Right forelimb (tissue), 1 donor: ENCODE data around the gene PLEKHM2.
"Not testable (repeated sequence)": the region's sequence is repeated elsewhere in the genome, so short reads cannot be mapped to it uniquely, and the experiment has no call there.

Experiments used
- DNase-seq: peaks from one replicate; pipeline ENCODE4 v3.0.0-alpha.2; 2018

Gene PLEKHM2

DNA sequence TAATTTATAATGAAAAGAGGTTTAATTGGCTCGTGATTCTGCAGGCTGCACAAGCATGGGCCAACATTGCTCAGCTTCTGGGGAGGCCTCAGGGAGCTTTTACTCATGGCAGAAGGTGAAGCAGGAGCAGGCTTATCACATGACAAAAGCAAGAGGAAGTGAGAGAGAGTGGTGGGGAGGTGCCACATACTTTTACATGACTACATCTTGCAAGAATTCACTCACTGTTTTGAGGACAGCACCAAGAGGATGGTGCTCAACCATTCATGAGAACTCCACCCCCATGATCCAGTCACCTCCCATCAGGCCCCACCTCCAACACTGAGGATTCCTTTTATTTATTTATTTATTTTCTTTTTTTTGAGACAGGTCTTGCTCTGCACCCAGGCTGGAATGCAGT is 5.5 kb upstream of the PLEKHM2 start:
- no peak for DNase-seq

DNA sequence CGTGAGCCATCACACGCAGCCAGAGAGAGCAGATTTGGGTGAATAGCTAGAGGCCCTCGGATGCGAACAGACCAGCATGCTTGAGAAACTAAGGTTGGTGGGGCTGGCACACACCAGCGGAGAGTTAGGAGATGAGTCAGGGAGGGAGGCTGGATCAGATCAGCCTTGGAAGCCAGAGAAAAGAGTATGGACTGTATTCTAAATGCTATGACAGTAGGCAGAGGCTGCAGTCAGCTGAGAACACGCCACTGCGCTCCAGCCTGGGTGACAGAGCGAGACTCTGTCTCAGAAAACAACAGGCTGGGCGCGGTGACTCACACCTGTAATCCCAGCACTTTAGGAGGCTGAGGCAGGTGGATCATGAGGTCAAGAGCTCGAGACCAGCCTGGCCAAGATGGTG is 4.0 kb upstream of the PLEKHM2 start:
- DNase-seq = no peak

DNA sequence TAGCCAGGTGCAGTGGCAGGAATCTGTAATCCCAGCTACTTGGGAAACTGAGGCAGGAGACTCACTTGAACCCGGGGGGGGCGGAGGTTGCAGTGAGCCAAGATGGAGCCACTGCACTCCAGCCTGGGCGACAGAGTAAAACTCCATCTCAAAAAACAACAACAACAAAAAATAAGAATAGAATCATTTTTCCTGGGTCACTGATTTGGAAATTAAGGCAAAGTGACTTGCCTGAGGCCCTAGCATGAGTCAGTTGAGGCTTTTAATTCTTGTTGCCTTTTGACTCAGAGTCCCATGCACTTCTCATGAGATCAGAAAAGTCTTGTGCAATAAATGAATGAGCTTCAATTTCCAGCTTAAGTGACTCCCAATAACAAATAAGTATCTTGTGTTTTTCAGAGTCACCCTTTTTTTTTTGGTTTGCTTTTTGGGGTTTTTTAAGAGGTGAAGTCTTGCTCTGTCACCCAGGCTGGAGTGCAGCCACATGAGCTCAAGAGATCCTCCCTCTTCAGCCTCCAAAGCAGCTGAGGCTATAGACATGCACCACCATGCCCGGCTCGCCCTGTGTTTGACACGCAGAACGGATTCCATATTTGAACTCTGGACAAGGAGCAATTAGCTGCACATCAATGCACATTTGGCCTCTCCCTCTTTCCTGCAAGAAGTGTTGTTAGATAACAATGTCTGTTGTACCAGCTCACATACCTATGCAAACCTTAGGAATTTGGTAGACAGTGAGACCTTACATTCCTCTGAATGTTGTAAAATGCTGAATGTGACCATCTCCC is 3.4 kb upstream of the PLEKHM2 start:
- no peak for DNase-seq

DNA sequence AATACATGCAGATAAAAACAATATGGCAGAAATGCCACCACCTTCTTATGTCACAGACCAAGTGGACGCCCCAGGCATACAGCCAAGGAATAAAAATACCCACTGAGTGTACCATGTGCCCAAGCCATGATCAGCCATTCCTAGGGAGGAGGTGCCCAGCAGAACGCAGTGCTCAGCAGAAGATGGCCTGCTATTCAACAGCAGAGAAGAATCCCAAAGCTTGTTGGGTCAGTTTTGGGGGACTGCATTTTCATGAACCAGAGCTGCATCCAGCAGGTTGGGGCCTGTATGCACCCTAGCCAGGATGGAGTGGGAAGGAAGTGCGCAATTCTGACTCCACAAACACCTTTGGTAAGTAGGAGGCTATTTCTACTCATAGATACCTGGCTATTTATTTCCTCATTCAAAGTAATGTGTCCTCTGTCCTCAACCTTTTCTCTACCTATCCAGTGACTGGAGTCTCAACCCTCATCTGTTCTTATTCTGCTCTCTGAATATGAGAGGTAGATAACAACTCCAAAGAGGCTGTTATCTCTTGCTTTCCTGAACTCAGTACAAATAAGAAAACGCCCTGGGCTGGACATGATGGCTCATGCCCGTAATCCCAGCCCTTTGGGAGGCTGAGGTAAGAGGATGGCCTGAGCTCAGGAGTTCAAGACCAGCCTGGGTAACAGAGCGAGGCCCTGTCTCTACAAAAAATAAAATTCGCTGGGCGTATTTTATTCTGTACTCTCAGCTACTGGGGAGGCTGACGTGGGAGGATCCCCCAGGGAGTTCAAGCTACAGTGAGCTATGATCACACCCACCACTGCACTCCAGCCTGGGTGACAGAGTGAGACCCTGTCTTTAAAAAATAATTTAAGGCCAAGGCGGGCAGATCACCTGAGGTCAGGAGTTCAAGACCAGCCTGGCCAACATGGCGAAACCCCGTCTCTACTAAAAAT is 2.5 kb upstream of the PLEKHM2 start:
- DNase-seq = no peak

DNA sequence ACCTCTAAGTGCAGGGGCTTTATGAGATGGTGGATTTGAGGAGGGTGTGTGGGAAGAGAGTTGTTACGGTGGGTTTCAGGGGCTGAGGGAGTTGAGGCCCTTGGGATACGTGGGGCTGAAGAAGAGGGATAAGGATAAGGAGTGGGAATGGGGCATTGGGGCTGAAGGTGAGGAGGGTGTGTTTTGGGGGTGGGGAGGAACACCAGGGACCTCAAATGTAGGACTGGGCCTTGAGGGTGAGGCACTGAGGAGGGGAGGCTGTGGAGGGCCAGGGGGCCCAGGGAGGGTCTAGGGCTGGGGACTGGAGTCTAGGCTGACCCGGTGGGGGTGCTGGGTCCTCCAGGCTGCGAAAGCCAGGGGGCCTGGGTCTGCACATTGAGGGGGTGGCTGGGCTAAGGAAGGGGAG is 1.2 kb upstream of the PLEKHM2 start:
- no peak for DNase-seq

DNA sequence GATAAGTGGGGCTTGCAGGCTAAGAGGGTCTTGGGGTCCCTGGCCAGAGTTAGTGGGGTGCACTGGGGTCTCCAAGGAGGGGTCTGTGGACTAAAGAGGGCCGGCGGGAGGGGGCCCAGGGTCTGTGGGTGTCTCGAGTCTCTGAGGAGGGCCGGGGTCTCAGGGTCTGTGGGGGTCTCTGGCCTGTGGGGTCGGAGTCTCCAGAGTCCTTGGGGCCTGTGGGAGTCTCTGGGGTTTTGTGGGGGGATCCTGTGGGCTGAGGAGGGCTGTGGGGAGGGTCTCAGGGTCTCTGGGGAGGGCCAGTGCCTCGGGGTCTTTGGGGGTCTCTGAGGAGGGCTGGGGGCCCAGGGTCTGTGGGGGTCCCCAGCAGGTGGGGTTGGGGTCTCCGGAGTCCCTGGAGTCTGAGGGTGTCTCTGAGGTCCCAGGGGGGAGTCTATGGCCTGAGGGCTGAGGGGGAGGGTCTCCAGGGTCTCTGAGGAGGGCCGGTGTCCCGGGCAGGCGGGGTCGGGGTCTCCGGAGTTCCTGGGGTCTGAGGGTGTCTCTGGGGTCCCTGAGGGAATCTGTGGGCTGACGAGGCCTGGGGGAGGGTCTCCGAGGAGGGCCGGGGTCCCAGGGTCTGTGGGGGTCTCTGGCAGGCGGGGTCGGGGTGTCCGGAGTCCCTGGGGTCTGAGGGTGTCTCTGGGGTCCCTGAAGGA is 628 bp upstream of the PLEKHM2 start:
- DNase-seq = no peak

DNA sequence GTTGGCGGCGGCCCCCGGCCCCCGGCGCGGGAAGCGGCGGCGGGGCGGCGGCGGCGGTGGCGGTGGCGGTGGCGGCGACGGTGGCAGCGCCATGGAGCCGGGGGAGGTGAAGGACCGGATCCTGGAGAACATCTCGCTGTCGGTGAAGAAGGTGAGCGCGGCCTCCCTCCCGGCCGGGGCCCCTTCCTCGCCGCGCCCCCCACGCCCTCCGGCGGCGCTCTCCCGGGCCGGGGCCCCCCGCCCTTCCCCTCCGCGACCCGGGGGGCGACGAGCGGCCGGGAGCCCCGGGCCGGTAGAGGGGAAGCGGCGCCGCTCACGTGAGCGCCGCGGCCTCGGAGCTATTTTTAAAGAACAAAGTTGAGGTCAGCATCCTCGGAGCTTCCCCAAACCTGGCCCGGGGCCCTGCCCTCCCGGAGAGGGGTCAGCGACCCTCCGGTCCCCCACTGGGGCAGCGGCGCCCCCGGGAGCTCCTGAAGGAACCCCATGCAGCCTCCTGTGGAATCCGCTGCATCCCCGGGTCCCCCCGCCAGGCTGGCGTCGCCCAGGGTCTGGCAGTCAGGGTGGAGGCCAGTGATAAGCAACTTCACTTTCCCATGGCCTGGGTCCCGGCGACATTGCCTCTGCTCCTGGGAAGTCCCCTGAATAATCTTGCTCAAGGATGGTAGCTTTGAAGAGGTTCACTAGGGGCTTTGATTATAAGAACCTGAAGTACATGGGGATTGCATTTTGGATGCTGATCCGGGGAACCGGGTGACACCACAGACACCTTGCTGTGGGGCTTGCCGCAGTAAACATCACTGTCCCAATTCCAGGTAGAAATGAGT is 560 bp downstream of the PLEKHM2 start:
- peak; percentile 64 for DNase-seq

DNA sequence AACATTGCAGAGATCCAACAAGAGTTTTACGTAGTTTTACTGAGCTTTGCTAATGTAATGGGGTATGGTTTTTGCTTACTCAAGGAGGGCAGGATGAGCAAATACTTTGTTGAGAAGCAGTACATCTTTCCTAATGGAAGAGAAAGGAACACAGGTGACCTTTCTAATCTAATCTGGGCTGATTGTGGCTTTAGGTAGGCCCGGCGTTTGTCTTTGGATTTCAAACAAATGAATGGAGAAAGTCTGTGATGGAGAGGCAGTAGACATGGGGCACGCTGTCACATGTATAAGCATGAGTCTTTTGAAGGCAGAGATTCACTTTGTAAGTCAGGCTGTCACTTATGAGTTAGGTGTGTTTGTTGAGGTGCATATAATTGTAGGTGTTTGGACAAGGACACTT is 1.7 kb downstream of the PLEKHM2 start:
- DNase-seq = no peak

DNA sequence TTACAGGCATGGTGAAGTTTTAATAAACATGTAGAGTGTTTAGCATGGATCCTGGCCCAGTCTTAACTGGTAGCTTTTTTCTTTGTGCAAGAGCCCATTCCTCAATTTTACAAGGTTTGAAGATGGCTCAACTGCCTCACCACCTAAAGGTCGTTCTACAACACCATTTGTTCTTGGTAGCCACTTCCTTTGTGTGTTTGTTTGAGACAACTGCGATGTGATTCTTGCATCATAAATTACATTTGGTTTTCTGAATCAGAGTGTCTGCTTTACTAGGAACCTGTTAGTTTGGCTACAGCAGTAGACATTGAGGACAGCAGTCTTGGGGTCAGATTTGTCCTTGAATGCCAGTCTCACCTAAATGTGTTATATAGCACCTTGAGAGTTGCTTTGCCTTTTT is 3.3 kb downstream of the PLEKHM2 start:
- no peak for DNase-seq

DNA sequence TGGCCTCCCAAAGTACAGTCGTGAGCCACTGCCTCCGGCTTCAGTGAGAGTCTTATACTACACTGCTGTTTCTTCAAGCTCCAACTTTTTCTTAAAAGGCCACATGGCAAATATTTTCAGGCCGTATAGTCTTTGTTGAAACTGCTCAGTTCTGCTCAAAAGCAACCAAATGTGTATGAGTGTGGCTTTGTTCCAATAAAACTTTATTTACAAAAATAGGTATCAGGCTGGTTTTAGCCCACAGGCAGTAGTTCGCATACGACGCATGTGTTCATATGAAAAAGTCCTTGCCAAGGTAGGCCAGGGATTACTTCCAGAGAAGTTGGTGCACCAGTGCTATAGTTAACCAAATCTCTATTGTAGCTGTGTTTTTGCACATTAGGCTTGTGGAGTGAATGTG is 6.2 kb downstream of the PLEKHM2 start:
- no peak for DNase-seq

DNA sequence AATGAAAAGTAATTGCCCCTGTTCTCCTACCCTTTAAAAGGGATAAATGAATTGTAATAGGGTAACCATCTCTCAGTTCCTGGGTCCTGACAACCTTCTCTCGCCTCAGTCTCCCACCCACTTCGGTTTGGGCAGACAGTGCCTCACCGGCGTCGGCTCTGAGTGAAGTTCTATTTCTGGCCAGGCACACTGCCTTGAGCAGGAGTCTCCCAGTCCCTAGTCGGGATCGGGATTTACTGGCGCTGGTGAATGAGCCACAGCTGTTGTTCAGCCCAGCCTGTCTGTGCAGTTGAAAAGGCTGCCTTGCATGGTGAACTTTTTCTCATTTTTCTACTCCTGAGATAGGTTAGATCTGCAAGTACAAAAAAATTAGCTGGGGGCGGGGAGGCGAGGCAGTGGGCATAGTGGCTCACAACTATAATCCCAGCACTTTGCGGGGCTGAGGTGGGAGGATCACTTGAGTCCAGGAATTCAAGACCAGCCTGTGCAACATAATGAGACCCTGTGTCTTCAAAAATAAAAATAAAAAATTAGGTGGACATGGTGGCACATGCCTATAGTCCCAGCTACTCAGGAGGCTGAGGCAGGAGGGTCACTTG is 7.4 kb downstream of the PLEKHM2 start:
- peak; percentile 63 for DNase-seq

DNA sequence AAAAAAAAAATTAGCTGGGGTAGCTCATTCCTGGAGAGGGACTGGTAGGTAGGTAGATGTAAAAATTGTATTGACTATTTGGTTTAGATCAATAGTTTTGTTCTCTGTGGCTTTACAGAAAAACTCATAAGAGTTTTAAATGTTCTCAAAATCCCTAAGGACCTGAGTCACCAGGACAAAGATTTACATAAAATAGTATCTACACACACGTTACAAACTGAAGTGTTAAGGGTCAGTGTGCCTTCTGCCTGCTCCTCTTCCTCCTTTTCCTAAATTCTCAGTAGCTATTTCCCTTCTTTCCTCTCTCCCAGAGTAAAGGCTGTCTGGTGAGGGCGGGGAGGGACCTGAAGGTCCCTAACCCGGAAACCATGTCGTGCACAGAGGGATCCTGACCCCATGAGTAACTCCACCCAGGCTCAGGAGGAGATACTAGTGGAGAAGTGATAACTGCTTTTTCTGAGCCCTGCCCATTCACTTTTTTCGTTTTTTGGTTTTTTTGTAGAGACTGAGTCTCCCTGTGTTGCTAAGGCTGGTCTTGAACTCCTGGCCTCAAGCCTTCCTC is 8.1 kb downstream of the PLEKHM2 start:
- DNase-seq = no peak

DNA sequence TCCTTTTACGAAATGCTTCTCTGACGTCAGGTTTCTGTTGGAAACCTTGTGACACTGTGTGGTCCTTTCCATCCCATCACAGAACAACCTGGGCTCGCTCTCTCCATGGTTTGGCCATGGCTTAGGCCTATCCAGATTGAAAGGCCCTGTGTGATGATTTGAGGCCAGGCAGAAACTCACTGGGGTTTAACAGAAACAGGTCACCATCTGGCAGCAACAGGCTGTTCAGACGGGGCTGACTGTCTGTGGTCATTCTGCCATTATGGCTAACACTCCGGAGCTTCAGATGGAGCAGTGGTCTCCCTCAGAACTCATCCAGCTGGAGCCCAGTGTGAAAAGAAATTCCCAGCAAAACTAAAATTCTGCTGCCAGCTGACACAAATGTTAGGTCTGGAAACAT is 9.3 kb downstream of the PLEKHM2 start:
- DNase-seq = no peak

DNA sequence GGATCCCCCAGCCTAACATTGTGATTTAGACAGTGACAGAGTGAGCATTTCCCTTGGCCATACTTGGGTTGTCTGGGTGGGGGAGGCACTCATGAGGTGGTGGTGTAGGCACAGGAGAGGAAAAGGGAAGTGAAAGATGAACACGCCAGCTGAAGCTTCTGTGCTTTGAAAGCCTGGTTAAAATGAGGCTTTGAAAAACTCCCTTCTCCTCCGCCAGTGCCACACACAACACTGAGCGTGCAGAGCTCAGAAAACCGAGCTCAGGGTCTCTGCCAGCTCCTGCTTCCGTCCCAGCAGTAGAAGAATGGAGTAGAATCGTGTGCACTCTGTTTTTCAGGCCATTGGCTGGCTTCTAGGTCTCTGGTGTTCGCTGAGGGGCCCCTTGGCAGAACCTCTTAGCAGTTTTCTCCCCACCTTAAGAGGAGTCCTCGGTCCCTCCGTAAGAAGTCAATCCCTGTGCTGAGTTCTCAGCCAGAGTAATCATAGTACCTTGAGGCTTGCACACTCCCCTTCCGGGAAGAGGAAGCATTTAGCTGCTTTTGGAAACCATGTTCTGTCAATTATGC is 12.9 kb downstream of the PLEKHM2 start:
- DNase-seq = peak; percentile 63

DNA sequence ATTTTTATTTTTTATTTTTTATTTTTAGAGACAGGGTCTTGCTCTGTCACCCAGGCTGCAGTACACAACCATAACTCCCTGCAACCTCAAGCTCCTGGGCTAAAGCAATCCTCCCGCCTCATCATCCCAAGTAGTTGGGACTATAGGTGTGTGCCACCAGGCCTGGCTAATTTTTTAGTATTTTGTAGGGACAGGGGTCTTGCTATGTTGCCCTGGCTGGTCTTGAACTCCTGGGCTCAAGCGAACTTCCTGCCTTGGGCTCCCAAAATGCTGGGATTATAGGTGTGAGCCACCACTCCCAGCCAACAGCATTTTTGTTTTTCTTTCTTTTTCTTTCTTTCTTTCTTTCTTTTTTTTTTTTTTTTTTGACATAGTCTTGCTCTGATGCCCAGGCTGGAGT is 14.1 kb downstream of the PLEKHM2 start:
- DNase-seq = no peak

DNA sequence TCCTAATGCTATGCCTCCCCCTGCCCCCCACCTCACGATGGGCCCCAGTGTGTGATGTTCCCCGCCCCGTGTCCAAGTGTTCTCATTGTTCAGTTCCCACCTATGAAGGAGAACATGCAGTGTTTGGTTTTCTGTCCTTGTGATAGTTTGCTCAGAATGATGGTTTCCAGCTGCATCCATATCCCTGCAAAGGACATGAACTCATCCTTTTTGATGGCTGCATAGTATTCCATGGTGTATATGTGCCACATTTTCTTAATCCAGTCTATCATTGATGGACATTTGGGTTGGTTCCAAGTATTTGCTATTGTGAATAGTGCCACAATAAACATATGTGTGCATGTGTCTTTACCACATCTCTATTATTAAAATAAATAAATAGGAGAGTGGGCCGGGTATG is 15.2 kb downstream of the PLEKHM2 start:
- not testable (repeated sequence) for DNase-seq

DNA sequence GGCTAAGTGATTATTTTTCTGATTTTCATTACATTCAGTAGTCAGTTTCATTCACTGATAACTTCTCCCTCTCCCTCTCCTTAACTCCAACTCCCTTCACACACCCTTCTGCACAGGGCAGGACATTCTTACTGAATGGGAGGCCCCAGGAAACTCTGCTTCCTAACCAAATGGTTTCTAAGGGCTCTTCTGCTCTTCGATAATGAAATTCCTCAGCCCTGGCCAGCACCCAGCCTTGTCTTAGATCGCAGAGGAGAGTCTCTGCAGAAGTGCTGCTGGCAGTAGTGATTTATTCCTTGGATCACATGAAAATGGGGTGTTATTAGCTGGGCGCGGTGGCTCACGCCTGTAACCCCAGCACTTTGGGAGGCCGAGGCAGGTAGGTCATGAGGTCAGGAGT is 16.4 kb downstream of the PLEKHM2 start:
- no peak for DNase-seq

DNA sequence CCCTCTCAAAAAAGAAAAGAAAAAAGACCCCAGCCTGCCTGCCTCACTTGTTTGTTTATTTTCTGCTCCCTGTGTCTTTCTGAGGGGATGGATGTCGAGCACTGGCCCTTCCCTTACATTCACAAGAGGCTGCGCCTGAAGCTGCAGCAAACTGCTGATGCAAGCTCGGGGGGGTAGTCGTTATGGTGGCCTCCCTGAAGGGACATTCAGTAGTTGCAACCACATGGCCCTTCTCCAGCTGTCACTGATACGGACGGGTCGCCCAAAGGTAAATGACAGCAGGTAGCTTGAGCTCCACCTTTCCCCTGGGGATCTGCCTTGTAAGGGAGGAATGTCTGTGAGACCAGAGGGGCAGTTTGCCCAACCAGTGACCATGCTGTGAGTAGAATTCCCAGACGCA is 17.7 kb downstream of the PLEKHM2 start:
- DNase-seq = no peak

DNA sequence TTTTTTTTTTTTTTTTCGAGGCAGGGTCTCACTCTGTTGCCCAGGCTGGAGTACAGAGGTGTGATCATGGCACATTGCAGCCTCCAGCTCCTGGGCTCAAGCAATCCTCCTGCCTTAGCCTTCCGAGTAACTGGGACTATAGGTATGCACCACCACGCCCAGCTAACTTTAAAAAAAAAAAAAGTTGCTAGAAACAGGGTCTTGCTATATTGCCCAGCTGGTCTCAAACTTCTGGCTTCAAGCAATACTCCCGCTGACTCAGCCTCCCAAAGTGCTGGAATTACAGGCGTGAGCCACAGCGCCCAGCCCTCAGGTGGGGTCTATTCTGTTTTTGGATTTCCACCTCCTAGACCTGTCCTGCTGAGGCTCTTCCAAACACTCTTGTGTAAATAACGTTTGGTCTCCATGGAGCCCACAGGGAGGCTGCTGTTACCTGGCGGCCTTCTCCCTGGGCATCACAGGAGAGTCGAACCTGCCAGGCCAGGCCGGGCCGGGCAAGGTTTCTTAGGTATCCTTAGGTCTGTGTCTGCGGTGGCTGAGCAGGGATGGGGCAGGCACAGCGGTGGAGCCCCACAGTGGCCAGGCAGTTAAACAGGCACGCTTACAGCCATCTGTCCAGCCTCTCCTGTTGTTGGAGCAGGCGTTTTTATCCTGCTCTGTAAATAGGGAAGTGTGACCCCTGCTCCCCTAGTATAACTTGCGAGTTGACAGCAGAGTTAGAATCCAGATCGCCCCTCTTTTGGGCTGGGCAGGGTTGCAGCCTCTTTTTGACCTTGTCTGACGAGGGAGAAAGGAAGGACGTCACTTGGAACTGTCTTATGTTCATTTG is 18.8 kb downstream of the PLEKHM2 start:
- no peak for DNase-seq

DNA sequence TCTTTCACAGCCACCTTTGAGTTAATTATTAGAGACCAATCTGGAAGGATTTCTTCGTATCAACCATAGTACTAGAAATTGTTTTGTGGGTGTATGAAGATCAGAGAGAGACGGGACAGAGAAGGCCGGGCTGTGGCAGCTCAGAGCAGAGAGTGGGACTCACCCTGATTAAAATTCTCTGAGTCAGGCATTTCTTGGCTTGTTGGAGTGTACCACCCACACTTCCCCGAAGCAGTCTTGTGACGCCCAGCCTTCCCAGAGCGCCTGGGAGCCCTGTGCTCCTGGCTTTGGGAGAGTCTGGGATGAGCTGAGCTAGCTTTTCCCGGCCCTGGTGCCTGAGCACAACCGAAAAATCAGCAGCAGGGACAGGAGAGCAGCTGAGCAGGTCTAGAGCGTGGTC is 19.4 kb downstream of the PLEKHM2 start:
- DNase-seq = peak; percentile 69
